Stimulated activated CD8-positive, alpha-beta memory T cell treated with anti-CD3 and anti-CD28 coated beads, Interleukin-7, amount 100 ng/mL, for 1 hour (primary cell): ENCODE data around the gene COL4A1.

ENCODE experiments used
- DNase-seq, 2 donors: peaks; one replicate each; pipeline ENCODE4 v3.0.0-alpha.2; 2020; ENCODE audit warnings: low read depth in 2 of 2

COL4A1 gene

GRCh38 chr13:110274687-110275086 lies 32.3 kb downstream of the COL4A1 start:
- no peak for DNase-seq

- no peak for DNase-seq
Measured at GRCh38 chr13:110273254-110273653, 33.7 kb downstream of the COL4A1 start.

- no peak for DNase-seq
Measured at GRCh38 chr13:110272651-110273050, 34.3 kb downstream of the COL4A1 start.

- no peak for DNase-seq
Measured at GRCh38 chr13:110272227-110272626, 34.7 kb downstream of the COL4A1 start.

GRCh38 chr13:110271313-110271712 lies 35.6 kb downstream of the COL4A1 start:
- no peak for DNase-seq

- no peak for DNase-seq
Measured at GRCh38 chr13:110270507-110270906, 36.5 kb downstream of the COL4A1 start.

DNA sequence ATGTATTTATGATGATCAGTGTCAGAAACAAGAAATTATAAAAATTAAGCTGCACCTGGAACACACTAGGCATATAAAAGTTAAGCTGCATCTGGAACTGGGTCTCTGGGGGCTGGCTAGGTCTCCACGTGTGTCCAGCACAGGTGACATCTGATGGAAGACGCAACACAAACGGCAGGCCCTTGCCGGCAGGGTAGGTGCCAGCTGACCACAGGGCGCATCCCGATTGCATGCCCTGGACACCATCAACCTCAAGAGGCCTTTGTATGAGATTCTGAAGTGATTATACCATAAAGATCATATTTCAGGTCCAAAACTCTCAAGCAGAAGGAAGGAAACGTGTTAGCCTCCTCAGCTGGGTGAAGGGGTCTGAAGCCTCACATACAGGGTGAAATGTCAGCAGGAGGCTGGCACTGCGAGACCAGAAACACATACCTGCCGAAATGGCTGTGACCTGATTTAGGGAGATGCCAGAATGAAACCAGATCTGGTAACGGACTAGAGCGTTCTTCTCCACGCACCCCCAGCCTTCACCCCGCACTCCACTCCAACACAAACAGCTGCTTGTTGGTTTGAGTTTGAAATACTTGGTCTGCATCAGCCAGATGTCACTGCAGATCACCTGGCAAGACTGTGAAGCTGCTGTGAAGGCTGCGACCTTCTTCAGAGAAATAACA lies 37.3 kb downstream of the COL4A1 start:
- no peak for DNase-seq

DNA sequence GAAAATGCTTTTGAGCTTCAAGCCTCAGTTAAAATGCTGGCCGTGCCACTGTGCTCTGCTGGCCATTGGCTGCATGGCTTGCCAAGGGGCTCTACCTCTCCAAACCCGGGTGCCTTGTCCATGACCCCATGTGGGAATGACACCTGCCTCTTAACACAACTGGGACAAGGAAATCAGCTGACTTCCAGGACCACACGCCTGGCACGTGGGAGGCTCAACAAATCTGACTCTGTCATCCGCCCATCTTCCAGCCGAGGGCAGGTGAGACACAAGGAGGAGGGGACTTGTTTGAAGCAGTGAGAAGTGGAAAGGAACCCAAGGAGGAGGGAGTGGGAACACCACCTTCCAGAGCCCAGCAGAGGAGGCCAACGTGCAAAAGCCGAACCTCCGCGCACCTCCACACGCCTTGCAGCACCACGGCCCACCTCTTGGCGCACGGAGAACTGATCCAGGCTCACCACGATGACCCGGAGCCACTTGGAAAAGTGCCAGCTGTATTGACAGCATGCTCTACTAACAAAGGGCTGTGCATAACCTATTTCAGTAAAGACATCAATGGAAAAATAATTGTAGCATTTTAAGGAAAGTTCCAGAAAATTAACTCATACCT lies 38.3 kb downstream of the COL4A1 start:
- DNase-seq, result no peak

DNA sequence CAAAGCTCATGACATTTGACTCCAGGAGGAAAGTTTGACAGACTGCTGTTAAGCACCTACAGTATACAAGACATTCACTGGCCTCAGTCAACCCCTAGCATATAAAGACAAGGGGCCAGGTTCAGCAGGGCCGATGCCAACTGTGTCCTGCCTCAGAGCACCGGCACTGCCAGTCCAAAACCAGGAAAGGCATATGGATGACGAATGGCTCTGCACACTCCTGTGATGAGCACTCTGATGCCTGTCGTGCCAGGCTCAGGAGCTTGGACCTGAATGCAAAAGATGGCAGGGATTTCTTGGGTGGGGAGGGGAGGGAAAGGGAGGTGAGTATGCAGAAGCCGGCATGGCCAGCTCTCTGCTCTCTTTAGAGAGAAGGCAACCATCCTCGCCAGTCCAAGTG lies 38.9 kb downstream of the COL4A1 start:
- DNase-seq, result no peak

DNA sequence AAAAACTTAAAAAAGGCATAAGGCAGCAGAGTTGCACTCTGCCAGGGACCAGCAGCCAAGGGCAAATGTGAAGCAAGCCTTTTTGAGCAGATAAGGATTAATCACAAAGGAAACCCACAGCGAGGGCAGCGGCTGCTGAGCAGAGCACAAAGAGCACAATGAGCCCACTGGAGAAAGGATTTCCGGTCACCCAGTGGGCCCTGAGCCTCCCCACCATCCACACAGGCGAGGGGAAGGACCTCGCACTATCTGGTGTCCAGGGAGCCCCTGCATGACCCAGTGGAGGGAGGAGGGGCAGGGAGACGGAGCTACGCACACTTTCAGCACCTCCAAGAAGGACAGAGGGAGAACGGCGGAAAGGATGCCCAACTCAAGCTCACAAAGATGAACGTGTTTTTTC lies 40.0 kb downstream of the COL4A1 start:
- no peak for DNase-seq

GRCh38 chr13:110266431-110266809 lies 40.5 kb downstream of the COL4A1 start:
- no peak for DNase-seq

- no peak for DNase-seq
Measured at GRCh38 chr13:110265682-110266430, 41.1 kb downstream of the COL4A1 start.

DNA sequence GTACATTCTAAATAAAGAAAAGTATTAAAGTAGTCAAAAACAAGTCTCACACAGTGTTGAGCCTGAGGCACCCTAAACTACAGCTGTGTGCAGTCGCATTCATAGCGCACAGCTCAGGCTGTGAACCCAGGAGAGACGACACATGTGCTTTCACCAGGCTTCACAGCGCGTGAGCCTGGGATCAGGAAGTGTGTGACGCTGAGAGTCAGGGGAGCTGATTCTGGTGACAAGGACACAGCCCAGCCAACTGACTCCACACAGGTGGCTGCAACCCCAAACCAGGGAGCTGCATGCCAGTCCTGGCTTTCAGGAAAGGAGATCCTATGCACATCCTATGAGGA lies 41.6 kb downstream of the COL4A1 start:
- no peak for DNase-seq

GRCh38 chr13:110264685-110265275 lies 42.2 kb downstream of the COL4A1 start:
- DNase-seq, result no peak

DNA sequence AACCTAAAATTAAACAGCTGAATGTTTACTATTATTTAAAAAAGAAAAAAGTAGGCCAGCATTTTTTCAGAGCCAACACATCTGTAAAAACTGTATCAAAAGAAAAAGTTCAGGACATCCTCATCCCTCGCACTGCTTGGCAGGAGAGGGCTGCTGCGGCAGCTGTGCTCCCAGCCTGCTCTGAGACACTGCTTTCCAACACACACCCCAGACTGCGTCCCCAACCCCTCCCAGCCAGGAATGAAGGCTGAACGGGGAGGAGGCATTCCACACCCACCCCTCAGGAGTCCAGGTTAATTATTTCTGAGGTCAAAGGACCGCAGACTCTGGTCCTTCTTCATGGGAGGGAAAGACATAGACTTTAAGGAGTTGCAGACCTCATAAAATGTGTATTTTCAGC lies 43.1 kb downstream of the COL4A1 start:
- no peak for DNase-seq

GRCh38 chr13:110263404-110263803 lies 43.6 kb downstream of the COL4A1 start:
- DNase-seq, result no peak

GRCh38 chr13:110262508-110263291 lies 44.3 kb downstream of the COL4A1 start:
- DNase-seq, result no peak

- no peak for DNase-seq
Measured at GRCh38 chr13:110262082-110262436, 44.9 kb downstream of the COL4A1 start.

DNA sequence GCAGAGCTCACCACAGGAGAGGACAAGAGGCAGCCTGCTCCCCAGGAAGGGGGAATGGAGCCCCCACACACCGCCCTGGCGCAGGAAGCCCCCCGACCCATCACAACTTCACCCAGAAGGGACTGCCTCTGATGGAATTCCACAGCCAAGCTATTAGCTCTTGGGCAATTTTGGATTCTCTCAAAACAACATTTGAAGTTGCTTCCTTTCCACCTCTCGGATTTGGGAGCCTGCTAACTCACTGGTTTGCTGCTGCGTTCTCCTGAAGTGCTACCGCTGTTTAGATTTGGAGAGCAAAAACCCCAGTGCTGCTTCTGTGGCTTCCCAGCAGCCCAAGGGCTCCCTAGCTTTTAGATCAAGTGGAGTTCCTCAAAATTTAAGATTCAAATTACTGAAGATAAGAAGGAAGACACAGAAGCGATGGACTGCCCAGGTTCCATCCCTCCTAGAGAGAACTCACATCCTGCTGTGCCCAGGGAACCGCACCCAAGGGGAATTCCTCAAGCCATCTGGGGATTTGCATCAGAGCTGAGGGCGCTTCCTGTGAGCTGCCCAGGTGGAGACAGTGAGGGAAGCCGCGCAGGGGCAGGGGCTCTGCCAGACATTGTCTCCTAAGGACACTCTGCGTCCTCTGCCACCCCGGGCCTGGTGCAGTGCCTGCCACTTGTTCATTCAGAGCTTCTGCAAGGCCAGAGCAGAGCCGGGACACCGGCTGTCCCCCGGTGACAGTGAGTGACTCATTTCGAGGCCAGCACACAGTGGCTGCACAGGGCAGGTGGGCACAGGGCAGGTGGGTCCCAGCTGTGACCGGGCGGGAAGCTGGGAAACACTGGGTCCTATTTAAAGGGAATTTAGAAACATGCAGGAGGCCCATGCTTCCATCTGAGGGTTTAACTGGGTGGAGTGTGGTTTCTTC lies 45.5 kb downstream of the COL4A1 start:
- no peak for DNase-seq

- no peak for DNase-seq
Measured at GRCh38 chr13:110259651-110260050, 47.3 kb downstream of the COL4A1 start.
